Neural cell (in vitro differentiated cells): Measurements from ENCODE around the gene KBTBD6. TPM values are rescaled to one million over a fixed set of nuclear protein-coding genes. Genes with fewer than 3 reads are reported as not detected.

Experiments used
- H2AFZ ChIP-seq: fragments of 200-600, 300-800 bp; sonication (generic), shearing (Covaris generic); 2 replicates; pipeline ENCODE4 v1.6.0; 2014; ENCODE audit warnings: low read depth, mild to moderate bottlenecking, antibody characterized with exemption, low read length, moderate library complexity
- H3F3A ChIP-seq: fragments of 200-600 bp; shearing (Covaris generic); 2 replicates; pipeline ENCODE4 v1.6.1; 2016; ENCODE audit warnings: mild to moderate bottlenecking, moderate library complexity, mixed read lengths, antibody characterized with exemption, low read length; ENCODE audit not compliant: insufficient read depth, poor library complexity, severe bottlenecking
- H3K27ac ChIP-seq: fragments of 200-600, 300-800 bp; sonication (generic), shearing (Covaris generic); 2 replicates; pipeline ENCODE4 v1.5.1; 2014; ENCODE audit warnings: mild to moderate bottlenecking, low read length, moderate library complexity
- H3K27me3 ChIP-seq: fragments of 300-800, 200-600 bp; sonication (generic), shearing (Covaris generic); 2 replicates; pipeline ENCODE4 v1.6.0; 2014; ENCODE audit warnings: mild to moderate bottlenecking, low read depth, low read length, moderate library complexity; ENCODE audit not compliant: insufficient read depth
- H3K36me3 ChIP-seq: fragments of 300-800, 200-600 bp; sonication (generic), shearing (Covaris generic); 2 replicates; pipeline ENCODE4 v1.5.1; 2014; ENCODE audit warnings: mild to moderate bottlenecking, antibody characterized with exemption, low read length, moderate library complexity; ENCODE audit not compliant: insufficient read depth
- H3K4me2 ChIP-seq: fragments of 300-800, 200-600 bp; sonication (generic), shearing (Covaris generic); 2 replicates; pipeline ENCODE4 v1.6.0; 2014; ENCODE audit warnings: mild to moderate bottlenecking, low read length
- H3K4me3 ChIP-seq: fragments of 300-800, 200-600 bp; sonication (generic), shearing (Covaris generic); 2 replicates; pipeline ENCODE4 v1.5.1; 2014; ENCODE audit warnings: mild to moderate bottlenecking, low read length, moderate library complexity
- H3K79me2 ChIP-seq: fragments of 200-600 bp; shearing (Covaris generic); replicated peaks from 2 replicates; pipeline ENCODE4 v1.6.0; 2014; ENCODE audit warnings: mild to moderate bottlenecking, low read length, moderate library complexity; ENCODE audit not compliant: insufficient read depth
- H3K9ac ChIP-seq: fragments of 300-800, 200-600 bp; sonication (generic), shearing (Covaris generic); 2 replicates; pipeline ENCODE4 v1.6.1; 2016; ENCODE audit warnings: mild to moderate bottlenecking, low read length, mixed read lengths
- H3K9me2 ChIP-seq: fragments of 200-600 bp; shearing (Covaris generic); 2 replicates; pipeline ENCODE4 v1.6.1; 2016; ENCODE audit warnings: mild to moderate bottlenecking, low read length, mixed read lengths; ENCODE audit not compliant: insufficient read depth
- H3K9me3 ChIP-seq: fragments of 200-600, 300-800 bp; sonication (generic), shearing (Covaris generic); 2 replicates; pipeline ENCODE4 v1.6.1; 2016; ENCODE audit warnings: mild to moderate bottlenecking, mixed run types, low read length, moderate library complexity, mixed read lengths
- H4K20me1 ChIP-seq: fragments of 200-600 bp; shearing (Covaris generic); 2 replicates; pipeline ENCODE4 v1.6.1; 2016; ENCODE audit warnings: mild to moderate bottlenecking, mixed run types; ENCODE audit not compliant: insufficient read depth
- CTCF ChIP-seq: fragments of 450-650 bp; IDR thresholded peaks from 2 replicates; pipeline ENCODE4 v1.5.1; 2014; ENCODE audit warnings: antibody characterized with exemption, mild to moderate bottlenecking, moderate library complexity; ENCODE audit not compliant: poor library complexity, severe bottlenecking
- EP300 ChIP-seq: fragments of 450-650 bp; conservative IDR thresholded peaks from 2 replicates; pipeline ENCODE4 v1.6.1; 2014; ENCODE audit warnings: antibody characterized with exemption, mild to moderate bottlenecking, moderate library complexity; ENCODE audit not compliant: poor library complexity, severe bottlenecking
- EZH2 ChIP-seq: fragments of 200-600, 300-800 bp; shearing (Covaris generic), sonication (generic); IDR thresholded peaks from 2 replicates; pipeline ENCODE4 v1.6.1; 2014; ENCODE audit warnings: antibody characterized with exemption, low read length, borderline replicate concordance, mild to moderate bottlenecking; ENCODE audit not compliant: insufficient read depth, poor library complexity, severe bottlenecking
- MXI1 ChIP-seq: fragments of 450-650 bp; conservative IDR thresholded peaks from 2 replicates; pipeline ENCODE4 v1.6.1; 2014; ENCODE audit warnings: antibody characterized with exemption, mild to moderate bottlenecking; ENCODE audit not compliant: poor library complexity, severe bottlenecking
- POLR2AphosphoS5 ChIP-seq: IDR thresholded peaks from 2 replicates; pipeline ENCODE4 v1.6.1; 2012
- RAD21 ChIP-seq: fragments of 450-650 bp; conservative IDR thresholded peaks from 2 replicates; pipeline ENCODE4 v1.6.1; 2014; ENCODE audit warnings: antibody characterized with exemption, mild to moderate bottlenecking, moderate library complexity
- SMC3 ChIP-seq: fragments of 450-650 bp; conservative IDR thresholded peaks from 2 replicates; pipeline ENCODE4 v1.6.1; 2014; ENCODE audit warnings: antibody characterized with exemption, mild to moderate bottlenecking, moderate library complexity; ENCODE audit not compliant: poor library complexity
- TAF1 ChIP-seq: IDR thresholded peaks from 2 replicates; pipeline ENCODE4 v1.6.1; 2012; ENCODE audit warnings: low read depth
- polyA plus RNA-seq: library from polyadenylated mRNA; depleted of rRNA; stranded (reverse); fragments of >200 nt; gene quantifications from 2 replicates; pipeline ENCODE4 v1.2.3, GENCODE V29; 2014
- TF ChIP-seq, protein P1 (sequence below): IDR thresholded peaks from 2 replicates; pipeline ENCODE4 v1.6.1; 2012; ENCODE audit warnings: borderline replicate concordance

The KBTBD6 gene
- polyA plus RNA-seq, 1 donor from 2014 or later = 31.8 TPM

- Histone ChIP-seq H3K79me2 (no peaks in the 10 kb centered on the region), H3F3A (no peaks in the 10 kb centered on the region), H3K36me3 (no peaks in the 10 kb centered on the region), H4K20me1 (no peaks in the 10 kb centered on the region), H3K4me3 (no peak overlapping the region), H3K9me3 (no peaks in the 10 kb centered on the region), H3K4me2 (no peak overlapping the region), H2AFZ (no peak overlapping the region), H3K9me2 (no peaks in the 10 kb centered on the region), H3K27ac (no peak overlapping the region), H3K27me3 (no peaks in the 10 kb centered on the region), H3K9ac (no peak overlapping the region)
- TF ChIP-seq, protein P1, sequence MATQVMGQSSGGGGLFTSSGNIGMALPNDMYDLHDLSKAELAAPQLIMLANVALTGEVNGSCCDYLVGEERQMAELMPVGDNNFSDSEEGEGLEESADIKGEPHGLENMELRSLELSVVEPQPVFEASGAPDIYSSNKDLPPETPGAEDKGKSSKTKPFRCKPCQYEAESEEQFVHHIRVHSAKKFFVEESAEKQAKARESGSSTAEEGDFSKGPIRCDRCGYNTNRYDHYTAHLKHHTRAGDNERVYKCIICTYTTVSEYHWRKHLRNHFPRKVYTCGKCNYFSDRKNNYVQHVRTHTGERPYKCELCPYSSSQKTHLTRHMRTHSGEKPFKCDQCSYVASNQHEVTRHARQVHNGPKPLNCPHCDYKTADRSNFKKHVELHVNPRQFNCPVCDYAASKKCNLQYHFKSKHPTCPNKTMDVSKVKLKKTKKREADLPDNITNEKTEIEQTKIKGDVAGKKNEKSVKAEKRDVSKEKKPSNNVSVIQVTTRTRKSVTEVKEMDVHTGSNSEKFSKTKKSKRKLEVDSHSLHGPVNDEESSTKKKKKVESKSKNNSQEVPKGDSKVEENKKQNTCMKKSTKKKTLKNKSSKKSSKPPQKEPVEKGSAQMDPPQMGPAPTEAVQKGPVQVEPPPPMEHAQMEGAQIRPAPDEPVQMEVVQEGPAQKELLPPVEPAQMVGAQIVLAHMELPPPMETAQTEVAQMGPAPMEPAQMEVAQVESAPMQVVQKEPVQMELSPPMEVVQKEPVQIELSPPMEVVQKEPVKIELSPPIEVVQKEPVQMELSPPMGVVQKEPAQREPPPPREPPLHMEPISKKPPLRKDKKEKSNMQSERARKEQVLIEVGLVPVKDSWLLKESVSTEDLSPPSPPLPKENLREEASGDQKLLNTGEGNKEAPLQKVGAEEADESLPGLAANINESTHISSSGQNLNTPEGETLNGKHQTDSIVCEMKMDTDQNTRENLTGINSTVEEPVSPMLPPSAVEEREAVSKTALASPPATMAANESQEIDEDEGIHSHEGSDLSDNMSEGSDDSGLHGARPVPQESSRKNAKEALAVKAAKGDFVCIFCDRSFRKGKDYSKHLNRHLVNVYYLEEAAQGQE = no peak
- TF ChIP-seq EP300 (no peak), EZH2 (no peak), CTCF (no peak), TAF1 (no peak), POLR2AphosphoS5 (no peak), RAD21 (no peak), SMC3 (no peak), MXI1 (no peak)
Measured at GRCh38 chr13:41085961-41086585, 46.5 kb downstream of the KBTBD6 start.

DNA sequence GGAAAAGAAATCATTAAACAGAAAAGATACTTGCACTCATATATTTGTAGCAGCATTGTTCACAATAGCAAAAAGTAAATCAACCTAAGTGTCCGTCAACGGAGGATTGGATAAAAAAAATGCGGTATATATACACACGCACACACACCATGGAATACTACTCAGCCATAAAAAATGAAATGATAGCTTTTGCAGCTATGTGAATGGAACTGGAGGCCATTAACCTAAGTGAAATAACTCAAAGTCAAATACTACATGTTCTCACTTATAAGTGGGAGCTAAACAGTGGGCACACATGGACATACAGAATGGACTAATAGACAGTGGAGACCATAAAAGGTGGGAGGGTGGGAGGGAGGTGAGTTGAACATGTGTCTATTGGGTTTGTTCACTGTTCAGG, 52.9 kb downstream of the KBTBD6 start:
- no peaks in the 10 kb centered on the region for H3K9me2 ChIP-seq
- no peaks in the 10 kb centered on the region for H3K9me3 ChIP-seq
- no peaks in the 10 kb centered on the region for H3K27me3 ChIP-seq
- H4K20me1 ChIP-seq = no peaks in the 10 kb centered on the region
- no peak overlapping the region for H3K4me3 ChIP-seq
- H2AFZ ChIP-seq = no peak overlapping the region
- no peak overlapping the region for H3K9ac ChIP-seq
- no peak overlapping the region for H3K4me2 ChIP-seq
- TF ChIP-seq EZH2 (no peak), SMC3 (no peak), MXI1 (no peak), TAF1 (no peak), EP300 (no peak), CTCF (no peak), POLR2AphosphoS5 (no peak), RAD21 (no peak)
- TF ChIP-seq, protein P1 = no peak
- H3K79me2 ChIP-seq = no peaks in the 10 kb centered on the region
- no peak overlapping the region for H3K27ac ChIP-seq
- no peaks in the 10 kb centered on the region for H3K36me3 ChIP-seq
- H3F3A ChIP-seq = no peaks in the 10 kb centered on the region
